ENCODE results near the gene ESR1.

The ESR1 gene

DNA sequence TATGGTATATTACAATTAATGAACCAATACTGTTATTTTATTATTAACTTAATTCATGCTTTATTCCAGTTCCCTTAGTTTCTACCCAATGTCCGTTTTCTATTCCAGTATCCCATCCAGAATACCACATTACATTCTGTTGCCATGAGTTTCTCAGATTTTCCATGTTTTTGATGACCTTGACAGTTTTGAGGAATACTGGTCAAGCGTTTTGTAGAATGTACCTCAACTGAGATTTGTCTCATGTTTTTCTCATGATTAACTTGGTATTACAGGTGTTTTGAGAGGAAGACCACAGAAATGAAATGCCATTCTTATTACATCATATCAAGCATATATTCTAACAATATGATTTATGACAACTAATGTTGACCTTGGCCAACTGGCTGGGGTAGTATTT is 23.8 kb upstream of the ESR1 start:
- H3K9me3 ChIP-seq: no peaks in the 10 kb centered on the region
- no peaks in the 10 kb centered on the region for H3K27me3 ChIP-seq
- H3K27ac ChIP-seq: no peak overlapping the region
- TF ChIP-seq, protein P1, sequence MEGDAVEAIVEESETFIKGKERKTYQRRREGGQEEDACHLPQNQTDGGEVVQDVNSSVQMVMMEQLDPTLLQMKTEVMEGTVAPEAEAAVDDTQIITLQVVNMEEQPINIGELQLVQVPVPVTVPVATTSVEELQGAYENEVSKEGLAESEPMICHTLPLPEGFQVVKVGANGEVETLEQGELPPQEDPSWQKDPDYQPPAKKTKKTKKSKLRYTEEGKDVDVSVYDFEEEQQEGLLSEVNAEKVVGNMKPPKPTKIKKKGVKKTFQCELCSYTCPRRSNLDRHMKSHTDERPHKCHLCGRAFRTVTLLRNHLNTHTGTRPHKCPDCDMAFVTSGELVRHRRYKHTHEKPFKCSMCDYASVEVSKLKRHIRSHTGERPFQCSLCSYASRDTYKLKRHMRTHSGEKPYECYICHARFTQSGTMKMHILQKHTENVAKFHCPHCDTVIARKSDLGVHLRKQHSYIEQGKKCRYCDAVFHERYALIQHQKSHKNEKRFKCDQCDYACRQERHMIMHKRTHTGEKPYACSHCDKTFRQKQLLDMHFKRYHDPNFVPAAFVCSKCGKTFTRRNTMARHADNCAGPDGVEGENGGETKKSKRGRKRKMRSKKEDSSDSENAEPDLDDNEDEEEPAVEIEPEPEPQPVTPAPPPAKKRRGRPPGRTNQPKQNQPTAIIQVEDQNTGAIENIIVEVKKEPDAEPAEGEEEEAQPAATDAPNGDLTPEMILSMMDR (IDR thresholded peaks at IDR 0.05): no peak
- H3K4me1 ChIP-seq (ENCODE audit: control insufficient read depth in 1 of 2, insufficient read depth in 1 of 2, low read depth in 1 of 2, low read length in 1 of 2): no peaks in the 10 kb centered on the region
- no peak overlapping the region for H3K4me3 ChIP-seq (ENCODE audit: low read depth in 1 of 2, low read length in 1 of 2)
- no peaks in the 10 kb centered on the region for H3K36me3 ChIP-seq

DNA sequence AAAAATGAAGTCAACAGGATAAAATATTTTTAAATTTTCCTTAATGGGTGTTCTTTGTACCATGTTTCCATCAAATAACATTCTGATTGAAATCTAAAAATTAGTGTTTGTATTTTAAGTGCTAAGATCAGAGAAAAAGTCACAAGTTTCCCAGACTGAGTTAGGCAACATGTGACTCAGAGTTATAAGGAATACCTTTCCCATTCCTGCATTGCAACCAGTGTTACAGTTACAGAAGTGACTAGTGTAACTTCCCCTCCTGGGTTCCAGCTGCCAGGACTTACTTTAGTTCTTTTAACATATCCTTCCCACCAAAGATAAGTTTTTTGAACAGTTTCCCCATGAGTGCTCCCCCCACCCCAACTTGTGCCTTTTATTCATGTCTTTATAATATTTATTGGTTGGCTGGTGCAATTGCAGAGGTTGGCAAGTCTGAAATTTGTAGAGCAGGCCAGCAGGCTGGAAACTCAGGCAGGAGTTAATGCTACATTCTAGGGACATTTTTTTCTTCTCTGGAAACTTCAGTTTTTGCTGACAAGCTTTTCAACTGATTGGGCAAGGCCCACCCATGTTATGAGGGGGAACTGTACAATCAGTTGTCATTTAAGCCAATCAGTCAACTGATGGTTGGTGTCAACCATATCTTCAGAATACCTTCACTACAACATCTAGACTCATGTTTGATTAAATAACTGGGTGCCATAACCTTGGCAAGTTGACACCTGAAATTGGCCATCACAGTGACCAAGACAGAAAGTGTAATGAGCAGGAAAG is 22.9 kb upstream of the ESR1 start:
- Histone ChIP-seq H3K4me1 (ENCODE audit: control insufficient read depth in 1 of 2, insufficient read depth in 1 of 2, low read depth in 1 of 2, low read length in 1 of 2) (no peaks in the 10 kb centered on the region), H3K9me3 (no peaks in the 10 kb centered on the region), H3K27me3 (no peaks in the 10 kb centered on the region), H3K4me3 (ENCODE audit: low read depth in 1 of 2, low read length in 1 of 2) (no peak overlapping the region), H3K27ac (no peak overlapping the region), H3K36me3 (no peaks in the 10 kb centered on the region)
- TF ChIP-seq, protein P1 (IDR thresholded peaks at IDR 0.05): no peak

DNA sequence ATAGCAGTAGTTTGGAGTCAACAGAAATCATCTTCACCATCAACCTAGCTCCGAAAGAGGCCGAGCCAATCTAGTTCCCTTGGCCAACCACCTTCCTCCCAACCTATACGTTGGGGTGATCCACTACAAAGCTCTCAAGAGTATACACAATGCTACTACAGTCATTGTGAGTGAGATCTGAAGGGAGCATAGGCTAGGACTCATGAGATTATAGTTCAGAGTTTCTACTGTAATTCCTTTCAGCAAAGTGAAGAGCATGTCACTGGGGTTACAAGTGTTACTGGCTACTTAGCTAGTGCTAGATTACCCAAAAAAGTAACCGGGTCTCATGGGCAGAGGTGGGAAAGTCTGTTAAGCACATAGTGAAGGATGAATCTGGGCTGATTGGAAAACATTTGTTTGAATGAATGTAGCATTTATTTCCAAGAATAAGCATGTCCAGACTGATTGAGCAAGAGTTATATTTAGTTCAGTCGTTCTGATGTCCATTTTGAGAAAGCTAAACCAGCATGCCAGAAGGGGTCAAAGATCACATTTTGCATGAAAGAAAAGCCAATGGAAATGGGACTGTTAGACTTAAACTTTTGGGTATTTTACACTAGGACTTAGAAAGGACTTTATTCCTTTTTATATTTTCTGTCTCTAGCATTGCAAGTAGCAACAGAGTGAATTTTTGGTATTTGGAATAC is 10.5 kb upstream of the ESR1 start:
- TF ChIP-seq, protein P1 (IDR thresholded peaks at IDR 0.05): no peak
- Histone ChIP-seq H3K4me1 (ENCODE audit: control insufficient read depth in 1 of 2, insufficient read depth in 1 of 2, low read depth in 1 of 2, low read length in 1 of 2) (no peaks in the 10 kb centered on the region), H3K27me3 (no peaks in the 10 kb centered on the region), H3K36me3 (no peaks in the 10 kb centered on the region), H3K9me3 (no peaks in the 10 kb centered on the region), H3K27ac (no peak overlapping the region), H3K4me3 (ENCODE audit: low read depth in 1 of 2, low read length in 1 of 2) (no peak overlapping the region)

DNA sequence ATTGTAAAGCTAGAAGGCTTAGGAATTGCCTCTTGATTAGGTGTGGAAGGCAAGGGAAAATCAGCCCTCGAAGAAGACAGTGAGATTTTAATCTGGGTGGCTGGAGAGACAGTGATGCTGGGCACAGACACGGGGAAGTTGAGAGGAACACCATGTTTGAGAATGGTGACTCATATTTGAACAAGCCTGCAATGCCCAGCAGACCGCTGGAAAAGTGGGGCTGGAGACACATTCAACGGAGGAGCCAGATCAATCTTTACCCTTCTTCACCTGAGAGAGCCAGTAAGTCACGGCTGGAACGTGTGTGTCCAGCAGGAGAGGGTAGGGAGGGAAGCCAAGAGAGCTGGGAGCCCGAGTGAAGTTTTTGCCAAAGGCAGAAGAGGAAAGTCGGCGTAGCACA is 3.7 kb upstream of the ESR1 start:
- H3K9me3 ChIP-seq: no peaks in the 10 kb centered on the region
- H3K27me3 ChIP-seq: peaks cover 55% of the 10 kb centered on the region
- H3K36me3 ChIP-seq: no peaks in the 10 kb centered on the region
- TF ChIP-seq, protein P1 (IDR thresholded peaks at IDR 0.05): no peak
- H3K27ac ChIP-seq: no peak overlapping the region
- no peak overlapping the region for H3K4me3 ChIP-seq (ENCODE audit: low read depth in 1 of 2, low read length in 1 of 2)
- H3K4me1 ChIP-seq (ENCODE audit: control insufficient read depth in 1 of 2, insufficient read depth in 1 of 2, low read depth in 1 of 2, low read length in 1 of 2): peaks cover 0 to 14% of the 10 kb centered on the region in 2 experiments

DNA sequence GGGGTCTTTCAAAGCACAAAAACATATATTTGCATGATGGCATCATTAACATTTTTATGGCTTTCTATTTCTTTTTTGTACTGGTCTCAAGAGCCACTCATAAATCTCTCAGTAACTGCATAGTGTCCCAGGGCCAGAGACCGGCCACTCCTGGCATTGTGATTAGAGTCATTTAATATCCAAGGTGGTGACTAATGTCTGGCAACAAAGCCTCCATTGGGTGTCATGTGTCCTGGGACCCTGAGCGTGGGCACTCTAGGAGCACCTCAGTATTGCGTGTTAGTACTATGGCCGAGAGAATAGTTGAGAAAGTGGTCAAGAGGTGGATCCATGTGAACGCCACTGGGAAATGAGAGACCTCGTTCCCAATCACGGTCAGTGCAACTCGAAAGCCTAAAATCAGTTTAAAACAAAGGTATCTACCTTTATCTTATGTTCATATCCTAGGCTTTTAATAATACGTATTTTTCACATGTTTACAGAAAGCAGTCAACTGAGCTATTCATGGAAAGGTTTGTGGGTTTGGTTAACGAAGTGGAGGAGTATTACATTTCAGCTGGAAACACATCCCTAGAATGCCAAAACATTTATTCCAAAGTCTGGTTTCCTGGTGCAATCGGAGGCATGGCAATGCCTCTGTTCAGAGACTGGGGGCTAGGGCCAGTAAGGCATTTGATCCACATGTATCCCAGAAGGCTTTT is 2.7 kb upstream of the ESR1 start:
- Histone ChIP-seq H3K9me3 (no peaks in the 10 kb centered on the region), H3K36me3 (no peaks in the 10 kb centered on the region), H3K27ac (no peak overlapping the region), H3K4me3 (ENCODE audit: low read depth in 1 of 2, low read length in 1 of 2) (no peak overlapping the region), H3K4me1 (ENCODE audit: control insufficient read depth in 1 of 2, insufficient read depth in 1 of 2, low read depth in 1 of 2, low read length in 1 of 2) (peaks cover 0 to 14% of the 10 kb centered on the region in 2 experiments), H3K27me3 (peaks cover 65% of the 10 kb centered on the region)
- TF ChIP-seq, protein P1 (IDR thresholded peaks at IDR 0.05): no peak
